NOMO-1 treated with DMSO at 0.1 percent for 48 hours (cell line): ENCODE measurements around the gene TRPM3.

Experiments
- DNase-seq: peaks from one replicate; lab custom pipeline; 2025; ENCODE audit not compliant: unreplicated experiment; lab: John Stamatoyannopoulos, UW

Gene TRPM3

GRCh38 chr9:70616228-70616990 is 505.0 kb downstream of the TRPM3 start:
- DNase-seq = no peak

DNA sequence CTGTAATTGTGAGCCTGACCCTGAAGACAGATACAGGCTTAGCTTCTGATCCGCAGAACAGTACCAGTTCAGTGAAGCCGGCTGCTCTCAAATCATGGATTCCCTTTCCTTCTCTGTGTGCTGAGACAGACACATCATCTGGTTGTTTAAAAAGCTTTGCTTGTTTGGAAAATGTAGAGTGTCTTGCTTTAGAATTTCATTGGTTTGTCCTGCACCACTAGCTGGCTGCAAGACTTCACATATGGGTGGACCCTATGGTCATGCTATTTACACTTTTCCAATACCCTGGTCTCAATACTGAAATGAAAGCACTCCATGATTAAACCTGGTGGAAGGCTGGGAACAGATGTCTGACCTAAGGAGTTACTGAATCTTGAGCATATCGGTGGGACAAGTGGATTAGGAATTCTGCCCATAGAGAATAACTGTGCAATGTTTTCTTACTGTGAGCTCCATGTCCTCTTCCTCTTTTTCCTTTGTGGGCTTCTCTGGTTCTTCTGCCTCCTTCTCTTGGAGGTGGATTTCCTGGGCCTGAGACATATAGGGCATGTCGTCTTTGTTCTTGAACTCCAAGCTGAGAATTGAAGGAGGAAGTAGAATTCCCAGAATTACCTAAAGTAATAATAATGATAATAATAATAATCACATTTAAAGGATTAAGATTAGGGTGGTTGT is 505.8 kb downstream of the TRPM3 start:
- DNase-seq = no peak

GRCh38 chr9:70614786-70615463 is 506.5 kb downstream of the TRPM3 start:
- DNase-seq = no peak

GRCh38 chr9:70613024-70613768 is 508.2 kb downstream of the TRPM3 start:
- no peak for DNase-seq

GRCh38 chr9:70610287-70610644 is 511.2 kb downstream of the TRPM3 start:
- DNase-seq = no peak

GRCh38 chr9:70609542-70610286 is 511.7 kb downstream of the TRPM3 start:
- no peak for DNase-seq

- no peak for DNase-seq
Measured at GRCh38 chr9:70609011-70609410, 512.4 kb downstream of the TRPM3 start.

DNA sequence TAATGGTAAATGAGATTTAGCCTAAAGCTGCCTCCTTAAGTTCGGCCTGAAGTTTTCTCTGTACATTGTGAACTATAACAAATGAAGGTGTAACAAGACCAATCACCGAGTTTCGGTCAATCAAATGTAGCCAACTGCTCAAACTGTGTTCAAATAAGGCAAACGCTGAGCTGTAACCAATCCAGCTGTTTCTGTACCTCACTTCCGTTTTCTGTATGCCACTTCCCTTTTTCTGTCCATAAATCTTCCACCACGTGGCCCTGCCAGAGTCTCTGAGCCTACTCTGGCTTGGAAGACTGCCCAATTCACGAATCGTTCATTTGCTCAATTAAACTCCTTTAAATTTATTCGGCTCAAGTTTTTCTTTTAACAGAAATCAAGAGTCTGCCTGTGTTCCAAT is 513.5 kb downstream of the TRPM3 start:
- DNase-seq = peak; percentile 69

- no peak for DNase-seq
Measured at GRCh38 chr9:70607329-70607728, 514.1 kb downstream of the TRPM3 start.

- no peak for DNase-seq
Measured at GRCh38 chr9:70603020-70603411, 518.4 kb downstream of the TRPM3 start.

GRCh38 chr9:70602321-70603019 is 519.0 kb downstream of the TRPM3 start:
- DNase-seq = peak; percentile 9

DNA sequence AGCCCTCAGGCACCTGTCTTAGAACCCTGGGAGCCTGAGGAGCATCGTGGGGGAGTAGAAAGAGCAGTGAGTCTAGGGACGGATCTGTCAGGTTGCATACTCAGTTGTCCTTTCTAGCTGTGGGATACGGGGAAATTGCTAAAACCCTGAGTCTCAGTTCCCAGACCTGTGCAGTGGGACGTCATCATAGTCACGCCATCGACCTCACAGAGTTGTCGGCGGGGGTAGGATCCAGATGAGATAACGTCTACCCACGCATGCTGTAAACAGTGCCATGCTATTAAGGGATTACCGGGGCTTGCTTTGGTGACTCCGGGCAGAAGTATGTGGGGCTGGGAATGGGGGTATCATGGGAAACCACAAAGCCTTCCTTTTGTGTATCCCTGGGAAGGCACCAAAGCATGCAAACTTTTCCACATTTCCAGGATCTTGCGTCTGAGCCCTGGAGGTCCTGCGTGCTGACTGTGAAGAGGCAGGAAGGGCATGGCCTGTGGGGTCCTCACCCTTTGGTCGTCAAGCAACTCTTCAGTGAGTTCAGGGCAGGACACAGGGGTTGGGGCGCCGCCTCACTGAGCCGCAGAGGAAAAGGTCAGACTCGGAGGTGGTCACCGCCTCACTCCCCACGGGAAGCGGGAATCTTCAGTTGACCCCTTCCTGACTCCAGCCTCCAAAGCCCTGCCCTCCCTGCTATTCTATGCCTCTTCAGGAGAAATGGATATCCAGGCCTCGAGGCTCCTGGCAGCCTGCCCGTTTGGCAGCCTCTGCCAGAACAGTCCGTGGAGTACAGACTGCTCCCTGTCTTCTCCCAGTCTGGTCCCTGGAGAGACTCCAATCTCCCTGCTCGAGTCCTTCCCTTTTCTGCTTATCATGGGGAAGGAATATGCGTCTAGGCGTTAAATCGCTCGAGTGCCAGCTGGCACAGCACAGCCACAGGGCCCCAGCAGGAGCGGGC is 520.1 kb downstream of the TRPM3 start:
- DNase-seq = no peak

GRCh38 chr9:70600506-70600905 is 520.9 kb downstream of the TRPM3 start:
- no peak for DNase-seq

DNA sequence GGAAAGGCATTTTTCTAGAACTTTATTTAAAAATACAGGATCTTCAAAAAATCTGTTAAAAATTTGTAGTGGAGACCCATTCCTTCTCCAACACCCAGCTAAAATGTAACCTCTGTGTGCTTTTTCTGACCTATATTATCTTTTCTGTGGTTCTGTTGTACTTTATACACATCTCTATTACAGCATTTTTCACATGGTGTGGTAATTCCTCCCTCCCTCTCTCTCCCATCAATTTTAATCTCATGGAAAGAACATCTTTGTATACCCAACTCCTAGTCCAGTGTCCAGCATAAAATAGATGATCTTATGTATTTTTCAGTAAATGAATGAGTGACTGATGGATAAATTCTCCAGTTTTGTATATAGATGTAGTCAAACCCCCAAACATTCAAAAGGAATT is 523.5 kb downstream of the TRPM3 start:
- no peak for DNase-seq

- DNase-seq = no peak
Measured at GRCh38 chr9:70595211-70595610, 526.2 kb downstream of the TRPM3 start.

DNA sequence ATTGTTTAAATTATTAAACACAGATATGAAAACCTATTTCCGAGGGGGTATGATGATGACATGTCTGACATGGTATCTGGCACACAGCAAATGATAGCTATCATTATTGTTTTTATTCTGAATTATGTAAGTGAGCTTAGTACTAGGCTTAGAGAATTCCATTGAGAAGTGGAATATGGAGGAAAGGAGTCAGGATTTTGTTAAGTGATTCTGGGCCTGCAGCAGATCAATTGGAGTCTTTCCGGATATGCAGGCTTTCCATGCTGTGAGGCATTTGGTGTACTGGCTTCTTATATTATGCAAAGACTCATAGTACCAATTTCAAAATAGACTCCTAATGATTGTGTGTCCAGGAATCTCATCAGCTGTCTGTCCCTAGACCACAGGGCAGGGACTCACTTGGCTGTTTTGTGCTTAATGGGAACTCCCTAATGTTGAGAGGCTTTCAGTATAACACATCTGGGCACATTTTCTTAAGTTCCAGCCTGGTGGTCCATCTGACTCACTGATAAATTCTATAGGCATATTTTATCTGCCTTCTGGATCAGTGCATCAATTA is 527.0 kb downstream of the TRPM3 start:
- DNase-seq = no peak

GRCh38 chr9:70593241-70593640 is 528.2 kb downstream of the TRPM3 start:
- DNase-seq = no peak

DNA sequence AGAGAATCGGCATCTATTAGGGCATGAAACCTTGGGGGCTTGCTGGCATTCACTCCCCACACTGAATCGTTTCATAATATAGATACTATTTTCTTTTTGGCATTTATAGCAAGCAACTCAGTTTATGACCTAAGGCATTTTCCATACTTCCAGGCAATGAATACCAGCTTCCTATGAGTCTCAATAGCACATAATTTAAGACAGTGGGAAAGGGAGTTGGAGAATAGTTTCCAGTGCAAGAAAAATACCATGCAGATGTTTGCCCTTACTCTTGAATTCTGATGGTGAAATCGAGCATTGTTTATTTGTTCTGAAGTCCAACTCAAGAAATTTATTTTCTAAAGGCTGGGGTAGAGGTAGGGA is 531.1 kb downstream of the TRPM3 start:
- no peak for DNase-seq
